ENCODE measurements around the gene HEATR9. TPM values are rescaled to one million over a fixed set of nuclear protein-coding genes. Genes with fewer than 3 reads are reported as not detected.

The HEATR9 gene
- polyA plus RNA-seq, 1 of the 3 experiments (the other 2 are of a cell fraction), result not detected

Small RNA genes within 50 kb of the gene (small RNA-seq; reads per million reads assigned to genes)
- 8.0 to 69.0 (median 19.6) reads per million in 7 experiments for gene RF00100

Other genes starting within 250 kb of the HEATR9 start
- gene RASL10B, start 137.3 kb downstream of the HEATR9 start, polyA plus RNA-seq (2012; rRNA removed), result 4.2 and 4.3 TPM in 2 replicates
- gene GAS2L2, start 115.7 kb downstream of the HEATR9 start, polyA plus RNA-seq (2012; rRNA removed), result 0.02 TPM in 1 of 2 replicates, not detected in the other
- gene C17orf50, start 108.0 kb downstream of the HEATR9 start, polyA plus RNA-seq (2012; rRNA removed), result 0.05 TPM in 1 of 2 replicates, not detected in the other
- gene MMP28, start 73.2 kb downstream of the HEATR9 start, polyA plus RNA-seq (2012; rRNA removed), result 0.23 and 0.33 TPM in 2 replicates
- gene TAF15, start 59.4 kb downstream of the HEATR9 start, polyA plus RNA-seq (2012; rRNA removed), result 67.5 and 78.0 TPM in 2 replicates
- 0.23 and 0.57 TPM in 2 replicates for gene CCL5, start 11.5 kb upstream of the HEATR9 start, polyA plus RNA-seq (2012; rRNA removed)
- 1.8 and 2.5 TPM in 2 replicates for gene RDM1, start 61.9 kb upstream of the HEATR9 start, polyA plus RNA-seq (2012; rRNA removed)
- gene LYZL6, start 74.8 kb upstream of the HEATR9 start, polyA plus RNA-seq (2012; rRNA removed), result not detected in 2 replicates
- not detected in 2 replicates for gene CCL16, start 112.6 kb upstream of the HEATR9 start, polyA plus RNA-seq (2012; rRNA removed)
- not detected in 2 replicates for gene CCL14, start 117.8 kb upstream of the HEATR9 start, polyA plus RNA-seq (2012; rRNA removed)
- gene CCL15, start 132.7 kb upstream of the HEATR9 start, polyA plus RNA-seq (2012; rRNA removed), result not detected in 2 replicates
- gene CCL23, start 149.1 kb upstream of the HEATR9 start, polyA plus RNA-seq (2012; rRNA removed), result not detected in 2 replicates
- gene CCL18, start 195.4 kb upstream of the HEATR9 start, polyA plus RNA-seq (2012; rRNA removed), result not detected in 2 replicates
- not detected in 2 replicates for gene CCL3, start 221.3 kb upstream of the HEATR9 start, polyA plus RNA-seq (2012; rRNA removed)
- not detected in 2 replicates for gene CCL4, start 234.9 kb upstream of the HEATR9 start, polyA plus RNA-seq (2012; rRNA removed)